ENCODE data around the gene ISOC2.
A peak's percentile ranks its signal among the peaks of the same experiment; 100 is the strongest.

ISOC2 gene

DNA sequence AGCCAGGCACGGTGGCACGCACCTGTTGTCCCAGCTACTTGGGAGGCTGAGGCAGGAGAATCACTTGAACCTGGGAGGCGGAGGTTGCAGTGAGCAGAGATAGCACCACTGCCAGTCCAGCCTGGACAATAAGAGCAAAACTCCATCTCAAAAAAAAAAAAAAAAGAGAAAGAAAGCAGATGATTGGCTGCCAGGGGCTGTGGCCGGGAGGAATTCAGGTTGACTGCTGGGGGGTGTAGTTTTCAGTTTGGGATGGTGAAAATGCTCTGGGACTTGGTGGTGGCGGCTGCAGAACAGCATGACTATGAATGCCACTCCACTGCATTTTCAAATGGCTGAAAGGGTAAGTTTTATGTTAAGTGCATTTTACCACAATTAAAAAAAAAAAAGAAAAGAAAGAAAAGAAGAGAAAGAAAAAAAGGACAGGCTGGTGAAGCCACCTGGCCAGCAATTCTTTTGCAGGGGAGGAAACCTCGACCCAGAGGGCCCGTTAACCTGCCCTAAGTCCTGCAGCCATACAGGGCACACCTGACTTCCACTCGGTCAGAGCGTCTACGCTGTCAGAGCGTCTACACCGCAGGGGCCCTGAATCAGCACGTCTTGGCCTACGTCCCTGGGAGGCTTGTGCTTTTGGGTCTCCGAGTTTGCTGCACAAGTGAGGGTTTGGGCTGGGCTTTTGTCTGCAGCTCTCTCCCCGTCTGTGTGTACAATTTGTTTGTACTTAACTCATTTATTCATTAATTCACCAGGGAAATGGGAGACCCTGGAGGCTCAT, 3.6 kb downstream of the ISOC2 start:
- no peak for DNase-seq (ENCODE audit: low read depth, low spot score)
- in situ Hi-C loops (cut with HindIII; ENCODE audit: low sequenced_read_pairs) = no loop called here
- TF ChIP-seq, protein P1, sequence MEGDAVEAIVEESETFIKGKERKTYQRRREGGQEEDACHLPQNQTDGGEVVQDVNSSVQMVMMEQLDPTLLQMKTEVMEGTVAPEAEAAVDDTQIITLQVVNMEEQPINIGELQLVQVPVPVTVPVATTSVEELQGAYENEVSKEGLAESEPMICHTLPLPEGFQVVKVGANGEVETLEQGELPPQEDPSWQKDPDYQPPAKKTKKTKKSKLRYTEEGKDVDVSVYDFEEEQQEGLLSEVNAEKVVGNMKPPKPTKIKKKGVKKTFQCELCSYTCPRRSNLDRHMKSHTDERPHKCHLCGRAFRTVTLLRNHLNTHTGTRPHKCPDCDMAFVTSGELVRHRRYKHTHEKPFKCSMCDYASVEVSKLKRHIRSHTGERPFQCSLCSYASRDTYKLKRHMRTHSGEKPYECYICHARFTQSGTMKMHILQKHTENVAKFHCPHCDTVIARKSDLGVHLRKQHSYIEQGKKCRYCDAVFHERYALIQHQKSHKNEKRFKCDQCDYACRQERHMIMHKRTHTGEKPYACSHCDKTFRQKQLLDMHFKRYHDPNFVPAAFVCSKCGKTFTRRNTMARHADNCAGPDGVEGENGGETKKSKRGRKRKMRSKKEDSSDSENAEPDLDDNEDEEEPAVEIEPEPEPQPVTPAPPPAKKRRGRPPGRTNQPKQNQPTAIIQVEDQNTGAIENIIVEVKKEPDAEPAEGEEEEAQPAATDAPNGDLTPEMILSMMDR (IDR thresholded peaks at IDR 0.05; ENCODE audit: low read depth, low read length) = no peak
- no peak overlapping the region for H3K4me3 ChIP-seq (ENCODE audit: low read depth, low read length)

DNA sequence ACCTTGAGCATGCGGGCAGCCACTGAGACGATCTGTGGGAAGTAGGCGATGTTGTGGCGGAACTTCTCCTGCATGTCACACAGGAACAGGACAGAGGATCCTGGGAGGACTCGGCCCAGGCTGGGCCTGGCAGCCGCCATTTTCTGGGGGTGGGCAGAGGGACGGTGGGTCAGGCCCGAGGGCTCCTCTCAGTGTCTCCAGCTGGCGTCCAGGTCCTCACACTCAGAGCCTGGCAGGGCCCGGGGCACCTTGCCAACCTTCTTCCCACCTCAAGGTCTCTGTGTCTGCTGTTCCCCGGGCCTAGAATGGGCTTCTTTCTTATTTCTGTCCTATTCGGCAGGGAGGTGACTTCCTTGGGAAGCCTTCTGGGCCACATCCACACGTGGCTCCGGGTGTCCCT, 5.1 kb downstream of the ISOC2 start:
- DNase-seq (ENCODE audit: low read depth, low spot score) = no peak
- TF ChIP-seq, protein P1 (IDR thresholded peaks at IDR 0.05; ENCODE audit: low read depth, low read length) = no peak
- no peak overlapping the region for H3K4me3 ChIP-seq (ENCODE audit: low read depth, low read length)
- in situ Hi-C loops (cut with HindIII; ENCODE audit: low sequenced_read_pairs) = no loop called here

DNA sequence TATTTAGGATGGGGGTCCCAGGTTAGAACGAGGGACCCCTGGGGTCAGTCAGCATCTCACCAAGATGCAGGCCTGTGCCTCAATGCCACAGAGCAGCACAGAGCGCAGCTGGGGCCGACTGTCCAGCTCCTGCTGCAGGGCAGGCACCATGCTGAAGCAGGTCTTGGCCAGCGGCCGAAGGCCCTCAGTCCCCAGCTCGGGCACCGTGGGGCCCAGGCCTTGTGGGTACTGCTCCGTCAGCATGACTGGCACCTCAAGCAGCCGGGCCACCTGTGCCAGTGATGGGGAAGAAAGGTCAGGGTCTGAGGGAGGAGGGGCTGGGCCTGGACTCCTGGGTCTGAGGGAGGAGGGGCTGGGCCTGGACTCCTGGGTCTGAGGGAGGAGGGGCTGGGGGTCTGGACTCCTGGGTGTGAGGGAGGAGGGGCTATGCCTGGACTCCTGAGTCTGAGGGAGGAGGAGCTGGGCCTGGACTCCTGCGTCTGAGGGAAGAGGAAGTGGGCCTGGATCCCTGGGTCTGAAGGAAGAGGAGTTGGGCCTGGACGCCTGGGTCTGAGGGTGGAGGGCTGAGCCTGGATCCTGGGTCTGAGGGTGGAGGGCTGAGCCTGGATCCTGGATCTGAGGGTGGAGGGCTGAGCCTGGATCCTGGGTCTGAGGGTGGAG, 5.7 kb downstream of the ISOC2 start:
- no peak overlapping the region for H3K4me3 ChIP-seq (ENCODE audit: low read depth, low read length)
- in situ Hi-C loops (cut with HindIII; ENCODE audit: low sequenced_read_pairs) = no loop called here
- DNase-seq (ENCODE audit: low read depth, low spot score) = no peak
- TF ChIP-seq, protein P1 (IDR thresholded peaks at IDR 0.05; ENCODE audit: low read depth, low read length) = no peak

DNA sequence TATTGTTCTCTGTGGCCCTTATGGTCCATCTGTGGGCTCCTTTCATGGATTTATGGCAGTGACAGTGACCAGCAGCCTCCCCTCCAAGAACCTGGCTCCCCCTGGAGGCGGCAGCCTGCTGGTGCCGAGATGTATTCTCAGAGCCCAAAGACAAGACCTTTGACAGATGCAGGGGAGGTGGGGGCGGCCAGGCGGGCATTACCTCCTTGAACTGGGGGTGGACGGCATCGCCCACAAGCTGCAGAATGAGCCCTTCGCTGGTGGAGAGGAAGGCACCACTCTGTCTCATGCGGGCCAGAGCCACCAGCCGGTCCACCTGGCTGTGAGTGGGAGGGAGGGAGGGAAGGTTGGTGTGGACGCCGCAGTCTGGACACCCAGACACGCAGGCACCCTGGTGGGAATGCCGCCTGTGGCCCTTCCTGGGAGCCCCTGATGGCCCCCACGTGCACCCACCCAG, 6.6 kb downstream of the ISOC2 start:
- H3K4me3 ChIP-seq (ENCODE audit: low read depth, low read length) = no peak overlapping the region
- TF ChIP-seq, protein P1 (IDR thresholded peaks at IDR 0.05; ENCODE audit: low read depth, low read length) = peak; percentile 87
- no peak for DNase-seq (ENCODE audit: low read depth, low spot score)
- in situ Hi-C loops (cut with HindIII; ENCODE audit: low sequenced_read_pairs) = no loop called here

DNA sequence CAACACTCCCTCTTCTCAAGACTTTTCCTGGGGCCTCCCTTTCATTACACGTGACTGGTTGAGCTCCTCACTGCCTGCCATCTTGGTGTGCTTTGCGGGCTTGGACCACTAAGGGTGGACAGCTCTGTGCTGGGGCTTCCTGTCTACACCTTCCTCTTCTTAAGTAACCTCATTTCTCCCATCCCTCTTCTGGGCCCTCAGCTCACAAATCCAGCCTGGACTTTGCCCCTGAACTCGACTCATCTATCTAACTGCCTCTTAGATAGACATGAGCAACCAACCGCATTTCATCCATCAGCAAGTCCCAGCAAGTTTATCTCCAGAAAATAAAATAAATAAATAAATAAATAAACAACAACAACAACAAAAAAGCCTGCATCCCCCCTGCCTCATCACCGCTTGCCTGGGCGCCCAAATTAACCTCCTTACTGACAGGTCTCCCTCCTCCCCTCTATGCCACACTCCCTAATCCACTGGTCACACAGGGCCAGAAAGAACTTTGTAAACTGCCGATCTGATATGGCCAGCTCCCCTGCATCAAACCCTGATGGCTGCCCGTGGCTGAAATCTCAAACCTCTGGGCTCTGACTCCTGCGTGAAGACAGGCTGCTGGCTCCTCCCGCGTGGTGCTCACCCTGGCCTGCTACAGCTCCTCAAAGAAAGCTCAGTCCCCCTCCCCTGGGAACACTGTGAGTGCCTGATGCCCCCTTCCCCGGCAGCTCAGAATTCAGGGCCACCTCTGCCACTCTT, 7.8 kb downstream of the ISOC2 start:
- TF ChIP-seq, protein P1 (IDR thresholded peaks at IDR 0.05; ENCODE audit: low read depth, low read length) = no peak
- DNase-seq (ENCODE audit: low read depth, low spot score) = no peak
- in situ Hi-C loops (cut with HindIII; ENCODE audit: low sequenced_read_pairs) = no loop called here
- H3K4me3 ChIP-seq (ENCODE audit: low read depth, low read length) = no peak overlapping the region

DNA sequence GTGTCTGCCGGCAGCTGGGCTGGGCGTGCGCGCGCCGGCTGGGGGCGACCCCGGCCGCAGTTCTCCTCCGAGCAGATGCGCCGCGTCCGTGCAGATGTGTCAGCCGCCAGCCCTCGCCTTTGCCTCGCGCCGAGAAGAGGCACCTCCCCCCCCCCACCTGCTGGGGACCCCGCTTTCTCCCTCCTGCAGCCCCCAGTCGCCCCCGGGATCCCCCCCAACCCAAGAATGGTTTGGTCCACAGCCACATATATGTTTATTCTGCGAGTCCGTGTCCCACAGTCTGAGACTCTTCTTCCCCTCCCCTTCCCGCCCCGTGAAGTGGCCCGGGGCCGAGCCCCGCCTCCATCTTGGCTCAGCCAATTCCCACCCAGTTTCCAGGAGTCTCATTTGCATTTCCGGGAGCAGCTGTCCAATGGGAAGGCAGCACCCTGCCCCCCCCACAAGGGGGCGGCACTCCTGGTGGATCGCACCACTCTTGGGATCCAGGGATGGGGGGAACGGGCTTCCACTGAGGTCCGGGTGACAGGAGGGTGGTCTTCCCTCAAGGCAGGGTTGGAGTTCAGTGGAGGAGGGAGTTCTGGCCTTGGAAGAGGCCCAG, 8.6 kb downstream of the ISOC2 start:
- DNase-seq (ENCODE audit: low read depth, low spot score) = peak; percentile 83
- TF ChIP-seq, protein P1 (IDR thresholded peaks at IDR 0.05; ENCODE audit: low read depth, low read length) = no peak
- no peak overlapping the region for H3K4me3 ChIP-seq (ENCODE audit: low read depth, low read length)
- in situ Hi-C loops (cut with HindIII; ENCODE audit: low sequenced_read_pairs) = no loop called here
